Measurements from ENCODE around the gene MSANTD2. TPM values are rescaled to one million over a fixed set of nuclear protein-coding genes. Genes with fewer than 3 reads are reported as not detected.
A peak's percentile ranks its signal among the peaks of the same experiment; 100 is the strongest.

Gene MSANTD2
- polyA plus RNA-seq, 3 donors = 1.2 to 5.8 (median 1.8) TPM

- Mint-ChIP-seq H3K4me3 (no peak overlapping the region), H3K9me3 (no peaks in the 10 kb centered on the region), H3K36me3 (peaks cover 53 to 59% of the 10 kb centered on the region in 2 donors), H3K4me1 (no peaks in the 10 kb centered on the region), H3K27me3 (ENCODE audit: low read depth in 3 of 3) (no peaks in the 10 kb centered on the region), H3K27ac (no peak overlapping the region)
- intact Hi-C loops (cut with micrococcal nuclease) = no loop called here
- Histone ChIP-seq H3K4me1 (ENCODE audit: control insufficient read depth in 1 of 2, insufficient read depth in 2 of 2, low read length in 2 of 2) (no peaks in the 10 kb centered on the region), H3K36me3 (replicated peaks in 1 of 2; ENCODE audit: control insufficient read depth in 1 of 2, insufficient read depth in 2 of 2, low read length in 2 of 2) (peaks cover 24 to 84% of the 10 kb centered on the region in 2 donors), H3K27me3 (ENCODE audit: control insufficient read depth in 2 of 2, insufficient read depth in 2 of 2, low read length in 2 of 2) (no peaks in the 10 kb centered on the region), H4K20me1 (ENCODE audit: insufficient read depth, low read length) (no peaks in the 10 kb centered on the region), H3K79me2 (ENCODE audit: insufficient read depth, low read length) (no peaks in the 10 kb centered on the region), H3K27ac (ENCODE audit: low read depth in 1 of 2, low read length in 2 of 2) (no peak overlapping the region), H2AFZ (ENCODE audit: insufficient read depth, low read depth, low read length, poor library complexity, severe bottlenecking) (no peak overlapping the region), H3K4me2 (replicated peaks; ENCODE audit: extremely low read depth, low read length, poor library complexity, severe bottlenecking) (no peak overlapping the region), H3K4me3 (replicated peaks in 1 of 3; ENCODE audit: low read depth in 2 of 3, low read length in 3 of 3) (no peak overlapping the region), H3K9ac (ENCODE audit: insufficient read depth, low read length, poor library complexity, severe bottlenecking) (no peak overlapping the region), H3K9me3 (replicated peaks in 1 of 2; ENCODE audit: control insufficient read depth in 1 of 2, insufficient read depth in 1 of 2, low read length in 2 of 2) (no peaks in the 10 kb centered on the region)
- TF ChIP-seq CTCF (IDR thresholded peaks at IDR 0.05) = no peak
- 96% methylated on average over 6 of the region's 8 CpGs for WGBS (ENCODE audit: insufficient coverage)
- no peak for DNase-seq
These were observed 30.1 kb downstream of the MSANTD2 start for GRCh38 chr11:124769806-124770774.

- intact Hi-C loops (cut with micrococcal nuclease) = no loop called here
- Histone ChIP-seq H3K79me2 (ENCODE audit: insufficient read depth, low read length) (no peaks in the 10 kb centered on the region), H3K4me3 (replicated peaks in 1 of 3; ENCODE audit: low read depth in 2 of 3, low read length in 3 of 3) (no peak overlapping the region), H3K27ac (ENCODE audit: low read depth in 1 of 2, low read length in 2 of 2) (no peak overlapping the region), H3K9me3 (replicated peaks in 1 of 2; ENCODE audit: control insufficient read depth in 1 of 2, insufficient read depth in 1 of 2, low read length in 2 of 2) (no peaks in the 10 kb centered on the region), H3K9ac (ENCODE audit: insufficient read depth, low read length, poor library complexity, severe bottlenecking) (no peak overlapping the region), H3K27me3 (ENCODE audit: control insufficient read depth in 2 of 2, insufficient read depth in 2 of 2, low read length in 2 of 2) (no peaks in the 10 kb centered on the region), H2AFZ (ENCODE audit: insufficient read depth, low read depth, low read length, poor library complexity, severe bottlenecking) (no peak overlapping the region), H3K36me3 (replicated peaks in 1 of 2; ENCODE audit: control insufficient read depth in 1 of 2, insufficient read depth in 2 of 2, low read length in 2 of 2) (peaks cover 19 to 81% of the 10 kb centered on the region in 2 donors), H3K4me1 (ENCODE audit: control insufficient read depth in 1 of 2, insufficient read depth in 2 of 2, low read length in 2 of 2) (no peaks in the 10 kb centered on the region), H4K20me1 (ENCODE audit: insufficient read depth, low read length) (no peaks in the 10 kb centered on the region), H3K4me2 (replicated peaks; ENCODE audit: extremely low read depth, low read length, poor library complexity, severe bottlenecking) (no peak overlapping the region)
- H3K36me3 Mint-ChIP-seq = peaks cover 54 to 55% of the 10 kb centered on the region in 2 donors
- H3K27me3 Mint-ChIP-seq (ENCODE audit: low read depth in 3 of 3) = no peaks in the 10 kb centered on the region
- H3K4me1 Mint-ChIP-seq = no peaks in the 10 kb centered on the region
- peak overlapping the region in 1 of 7 donors; percentile 13 for H3K27ac Mint-ChIP-seq
- TF ChIP-seq CTCF (IDR thresholded peaks at IDR 0.05) = no peak
- DNase-seq = no peak
- WGBS (ENCODE audit: insufficient coverage) = 100% methylated on average over 4 of the region's 8 CpGs
- H3K9me3 Mint-ChIP-seq = no peaks in the 10 kb centered on the region
- H3K4me3 Mint-ChIP-seq = no peak overlapping the region
These were observed 31.3 kb downstream of the MSANTD2 start for GRCh38 chr11:124768914-124769313.
